Measurements from ENCODE around the gene SCAPER.
"Not testable (repeated sequence)": the region's sequence is repeated elsewhere in the genome, so short reads cannot be mapped to it uniquely, and the experiment has no call there.

SCAPER gene

DNA sequence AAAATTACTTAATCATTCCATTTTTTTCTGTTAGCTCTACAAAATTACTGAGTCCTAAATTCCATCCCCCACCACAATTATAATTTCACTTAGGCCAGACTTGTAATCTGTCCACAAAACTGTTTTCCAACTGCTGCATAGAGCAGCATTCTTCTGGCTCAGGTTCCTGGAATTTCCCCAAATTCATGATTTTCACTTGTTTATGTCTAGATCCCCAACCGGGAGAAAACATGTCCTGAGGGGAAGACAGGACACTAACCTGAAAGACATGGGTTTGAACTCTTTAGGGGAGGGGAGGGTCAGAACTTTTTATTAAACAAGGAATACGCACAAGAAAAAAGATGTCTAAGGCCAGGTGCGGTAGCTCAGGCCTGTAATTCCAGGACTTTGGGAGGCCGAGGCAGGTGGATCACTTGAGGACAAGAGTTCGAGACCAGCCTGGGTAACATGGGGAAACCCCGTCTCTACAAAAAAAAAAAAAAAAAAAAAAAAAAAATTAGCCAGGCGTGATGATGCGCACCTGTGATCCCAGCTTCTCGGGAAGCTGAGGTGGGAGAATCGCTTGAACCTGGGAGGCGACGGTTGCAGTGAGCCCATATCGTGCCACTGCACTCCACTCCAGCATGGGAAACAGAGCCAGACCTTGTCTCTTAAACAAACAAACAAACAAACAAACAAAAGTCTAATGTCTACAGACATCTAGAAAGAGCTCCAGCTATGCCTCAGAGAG is 595.4 kb downstream of the SCAPER start:
- no peak for ATAC-seq

DNA sequence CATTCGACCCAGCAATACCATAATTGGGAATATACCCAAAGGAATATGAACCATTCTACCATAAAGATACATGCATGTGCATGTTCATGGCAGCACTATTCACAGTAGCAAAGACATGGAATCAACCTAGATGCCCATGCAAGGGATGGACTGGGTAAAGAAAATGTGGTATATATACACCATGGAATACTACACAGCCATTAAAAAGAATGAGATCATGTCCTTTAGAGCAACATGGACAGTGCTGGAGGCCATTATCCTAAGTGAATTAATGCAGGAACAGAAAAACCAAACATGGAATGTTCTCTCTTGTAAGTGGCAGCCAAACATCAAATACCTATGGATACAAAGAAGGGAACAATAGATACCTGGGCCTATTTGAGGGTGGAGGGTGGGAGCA is 601.2 kb downstream of the SCAPER start:
- ATAC-seq, result no peak

DNA sequence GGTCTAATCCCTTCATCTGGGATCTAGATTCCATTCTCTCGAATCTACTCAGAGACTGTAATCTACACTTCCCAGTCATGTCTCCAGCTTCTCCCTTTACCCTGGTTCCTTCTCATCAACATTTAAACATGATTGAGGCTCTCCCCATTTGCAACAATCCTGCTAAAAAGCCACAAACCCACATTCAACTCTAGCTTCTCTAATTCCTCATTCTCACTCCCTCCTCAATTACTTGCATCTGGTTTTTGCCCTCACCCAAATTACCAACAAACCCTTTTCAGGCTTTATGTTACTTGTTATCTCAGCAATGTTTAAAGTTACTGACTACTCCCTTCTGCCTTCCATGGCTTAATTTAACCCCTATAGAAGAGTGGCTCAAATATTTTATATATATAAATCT is 605.4 kb downstream of the SCAPER start:
- no peak for ATAC-seq

DNA sequence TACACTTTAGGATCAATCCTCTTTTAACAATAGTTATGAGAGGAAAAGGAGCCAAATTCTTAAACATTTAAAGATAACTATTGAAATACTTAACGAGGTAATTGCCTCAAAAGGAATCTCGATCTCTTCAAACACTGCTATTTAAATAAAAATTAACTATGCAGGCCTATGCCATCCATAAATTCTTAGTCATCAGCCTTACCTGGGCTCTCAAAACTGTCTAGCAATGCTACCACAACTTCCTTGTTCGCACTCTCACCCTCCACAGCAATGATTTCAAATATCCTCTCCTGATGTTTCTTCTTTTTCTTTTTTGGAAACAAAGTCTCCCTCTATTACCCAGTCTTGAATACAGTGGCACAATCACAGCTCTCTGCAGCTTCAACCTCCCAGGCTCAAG is 606.2 kb downstream of the SCAPER start:
- no peak for ATAC-seq

GRCh38 chr15:76297951-76298350 is 607.2 kb downstream of the SCAPER start:
- not testable (repeated sequence) for ATAC-seq

Measured in activated CD4-positive, CD25-positive, alpha-beta regulatory T cell treated with anti-CD3 and anti-CD28 coated beads, Interleukin-2, amount 50 U/mL, for 24 hours (primary cell).